ENCODE results near the gene CXCL1. TPM values are rescaled to one million over a fixed set of nuclear protein-coding genes. Genes with fewer than 3 reads are reported as not detected.
A peak's percentile ranks its signal among the peaks of the same experiment; 100 is the strongest.

CXCL1 gene
- total RNA-seq, 1 donor from 2014 or later, result 7.0 TPM

DNA sequence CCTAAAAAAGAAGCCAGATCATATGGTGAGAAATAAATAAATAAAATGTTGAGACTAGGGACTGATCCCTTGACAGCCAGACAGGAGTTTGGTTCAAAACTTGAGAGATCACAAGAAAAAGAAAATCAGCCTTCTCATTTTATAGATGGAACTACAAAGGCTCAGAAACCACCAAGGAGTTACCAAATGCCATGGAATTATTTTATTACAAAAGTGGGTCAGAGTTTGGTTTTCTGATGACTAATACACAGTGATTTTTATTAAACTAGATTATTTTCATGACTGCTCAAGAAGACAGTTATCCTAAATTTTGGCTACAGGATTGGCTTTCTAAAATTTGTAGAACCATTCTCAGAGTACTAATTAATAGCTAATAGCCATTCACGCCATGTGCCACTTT lies 6.2 kb downstream of the CXCL1 start:
- no peak overlapping the region for H3K27ac ChIP-seq
- DNase-seq (no peak), ATAC-seq (no peak)
- no peaks in the 10 kb centered on the region for H3K4me1 ChIP-seq
- H3K9me3 ChIP-seq, result no peaks in the 10 kb centered on the region
- no peak overlapping the region for H3K4me3 ChIP-seq
- TF ChIP-seq, protein P1, sequence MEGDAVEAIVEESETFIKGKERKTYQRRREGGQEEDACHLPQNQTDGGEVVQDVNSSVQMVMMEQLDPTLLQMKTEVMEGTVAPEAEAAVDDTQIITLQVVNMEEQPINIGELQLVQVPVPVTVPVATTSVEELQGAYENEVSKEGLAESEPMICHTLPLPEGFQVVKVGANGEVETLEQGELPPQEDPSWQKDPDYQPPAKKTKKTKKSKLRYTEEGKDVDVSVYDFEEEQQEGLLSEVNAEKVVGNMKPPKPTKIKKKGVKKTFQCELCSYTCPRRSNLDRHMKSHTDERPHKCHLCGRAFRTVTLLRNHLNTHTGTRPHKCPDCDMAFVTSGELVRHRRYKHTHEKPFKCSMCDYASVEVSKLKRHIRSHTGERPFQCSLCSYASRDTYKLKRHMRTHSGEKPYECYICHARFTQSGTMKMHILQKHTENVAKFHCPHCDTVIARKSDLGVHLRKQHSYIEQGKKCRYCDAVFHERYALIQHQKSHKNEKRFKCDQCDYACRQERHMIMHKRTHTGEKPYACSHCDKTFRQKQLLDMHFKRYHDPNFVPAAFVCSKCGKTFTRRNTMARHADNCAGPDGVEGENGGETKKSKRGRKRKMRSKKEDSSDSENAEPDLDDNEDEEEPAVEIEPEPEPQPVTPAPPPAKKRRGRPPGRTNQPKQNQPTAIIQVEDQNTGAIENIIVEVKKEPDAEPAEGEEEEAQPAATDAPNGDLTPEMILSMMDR (IDR thresholded peaks at IDR 0.05), result no peak
- no peaks in the 10 kb centered on the region for H3K27me3 ChIP-seq (ENCODE audit: low read depth)
- H3K36me3 ChIP-seq, result no peaks in the 10 kb centered on the region
- intact Hi-C loops (cut with DNase I), result no loop called here

DNA sequence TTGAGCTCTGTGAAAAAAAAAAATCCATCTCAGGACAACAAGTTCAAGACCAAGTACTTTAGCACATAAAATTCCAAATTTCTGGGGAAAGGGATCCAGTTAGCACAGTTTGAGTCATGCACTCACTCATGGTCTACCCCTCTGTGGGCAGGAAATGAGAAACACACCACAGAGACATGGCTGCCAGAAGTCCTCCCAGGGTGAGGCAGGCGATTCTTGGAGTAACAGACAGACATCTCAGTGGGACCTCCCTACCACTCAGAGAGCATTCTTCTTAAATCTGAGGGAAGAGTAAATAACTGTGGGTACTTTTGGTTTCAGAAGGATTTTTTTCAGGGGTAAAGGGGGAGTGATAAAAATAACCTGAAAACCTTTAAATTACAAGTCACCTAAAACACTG lies 14.1 kb downstream of the CXCL1 start:
- Histone ChIP-seq H3K9me3 (no peaks in the 10 kb centered on the region), H3K36me3 (no peaks in the 10 kb centered on the region), H3K27me3 (ENCODE audit: low read depth) (no peaks in the 10 kb centered on the region), H3K4me1 (no peaks in the 10 kb centered on the region), H3K27ac (no peak overlapping the region), H3K4me3 (no peak overlapping the region)
- DNase-seq (no peak), ATAC-seq (no peak)
- intact Hi-C loops (cut with DNase I), result no loop called here
- TF ChIP-seq, protein P1 (IDR thresholded peaks at IDR 0.05), result no peak

DNA sequence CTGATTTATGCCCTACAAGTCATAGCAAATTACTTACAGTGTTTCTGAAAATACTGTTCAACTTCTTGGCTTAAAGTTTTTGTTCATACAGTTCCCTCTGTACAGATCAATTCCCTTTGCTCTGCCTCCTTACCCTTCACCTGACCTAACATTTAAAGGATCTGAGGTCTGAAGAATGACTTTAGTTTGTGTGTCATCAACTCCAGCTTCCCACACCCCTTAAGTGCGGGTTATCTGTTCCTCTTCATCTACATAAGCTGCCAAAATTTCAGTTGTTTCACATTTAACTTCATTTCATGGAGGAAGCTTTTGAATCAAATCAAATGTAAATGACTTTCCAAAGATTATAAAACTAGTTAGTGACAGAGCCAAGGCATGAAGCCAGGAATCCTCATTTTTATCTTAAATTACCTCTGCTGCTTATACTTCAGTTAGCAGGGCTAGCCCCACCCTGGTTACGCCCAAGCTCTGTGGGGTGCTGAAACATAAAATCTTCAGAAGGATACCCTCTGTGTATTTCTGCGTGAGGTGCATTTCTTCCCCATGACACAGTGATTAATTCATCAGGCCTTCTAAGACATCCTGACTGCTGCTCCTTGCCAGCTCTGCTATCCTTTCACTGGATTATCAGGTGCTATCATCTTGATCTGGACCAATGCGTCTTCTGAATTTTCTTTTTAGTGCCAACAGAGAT lies 16.5 kb downstream of the CXCL1 start:
- H3K27me3 ChIP-seq (ENCODE audit: low read depth), result no peaks in the 10 kb centered on the region
- DNase-seq, result no peak
- no peaks in the 10 kb centered on the region for H3K36me3 ChIP-seq
- H3K9me3 ChIP-seq, result no peaks in the 10 kb centered on the region
- H3K4me1 ChIP-seq, result no peaks in the 10 kb centered on the region
- no peak overlapping the region for H3K4me3 ChIP-seq
- intact Hi-C loops (cut with DNase I), result no loop called here
- no peak overlapping the region for H3K27ac ChIP-seq
- TF ChIP-seq, protein P1 (IDR thresholded peaks at IDR 0.05), result no peak
- no peak for ATAC-seq

DNA sequence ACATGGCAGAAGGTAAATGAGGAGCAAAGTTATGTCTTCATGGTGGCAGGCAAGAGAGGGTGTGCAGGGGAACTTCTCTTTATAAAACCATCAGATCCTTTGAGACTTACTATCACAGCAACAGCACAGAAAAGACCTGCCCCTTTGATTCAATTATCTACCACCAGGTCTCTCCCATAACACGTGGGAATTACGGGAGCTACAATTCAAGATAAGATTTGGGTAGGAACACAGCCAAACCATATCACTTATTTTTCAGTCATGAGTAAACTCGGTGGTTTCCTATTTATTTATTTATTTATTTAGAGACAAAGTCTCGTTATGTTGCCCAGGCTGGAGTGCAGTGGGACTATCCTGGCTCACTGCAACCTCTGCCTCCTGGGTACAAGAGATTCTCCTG lies 22.1 kb downstream of the CXCL1 start:
- Histone ChIP-seq H3K36me3 (no peaks in the 10 kb centered on the region), H3K9me3 (no peaks in the 10 kb centered on the region), H3K4me3 (no peak overlapping the region), H3K27me3 (ENCODE audit: low read depth) (no peaks in the 10 kb centered on the region), H3K27ac (no peak overlapping the region), H3K4me1 (peaks cover 23% of the 10 kb centered on the region)
- DNase-seq, result no peak
- TF ChIP-seq, protein P1 (IDR thresholded peaks at IDR 0.05), result no peak
- no peak for ATAC-seq
- intact Hi-C loops (cut with DNase I), result no loop called here

DNA sequence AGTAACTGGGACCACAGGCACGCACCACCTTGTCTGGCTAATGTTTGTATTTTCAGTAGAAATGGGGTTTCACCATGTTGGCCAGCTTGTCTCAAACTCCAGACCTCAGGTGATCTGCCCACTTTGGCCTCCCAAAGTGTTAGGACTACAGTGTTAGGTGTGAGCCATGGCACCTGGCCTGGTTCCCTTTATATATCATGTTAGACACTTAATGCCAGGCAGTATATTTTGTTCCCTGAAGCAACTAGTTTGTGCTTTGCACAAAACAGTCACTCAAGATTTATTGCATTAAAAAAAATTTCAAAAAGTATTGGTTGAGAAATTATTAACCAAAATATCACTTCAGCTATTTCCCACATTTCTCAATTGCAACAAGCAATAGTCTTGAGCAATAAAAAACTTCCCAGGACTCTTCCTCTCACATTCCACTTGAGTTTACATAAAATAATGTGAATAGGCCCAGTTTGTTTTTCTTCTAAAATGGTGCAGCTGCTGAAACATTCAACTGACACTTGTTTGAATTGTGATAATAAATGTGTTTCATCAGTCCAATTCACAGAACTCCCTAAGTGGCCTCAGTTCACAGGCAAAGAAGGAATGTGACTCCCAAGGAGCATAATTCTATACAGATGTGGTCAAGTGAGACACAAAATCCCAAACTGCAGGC lies 22.7 kb downstream of the CXCL1 start:
- TF ChIP-seq, protein P1 (IDR thresholded peaks at IDR 0.05), result no peak
- DNase-seq (no peak), ATAC-seq (peak; percentile 39 to 76)
- no peaks in the 10 kb centered on the region for H3K9me3 ChIP-seq
- H3K4me1 ChIP-seq, result peaks cover 23% of the 10 kb centered on the region
- H3K27ac ChIP-seq, result no peak overlapping the region
- intact Hi-C loops (cut with DNase I), result no loop called here
- no peaks in the 10 kb centered on the region for H3K36me3 ChIP-seq
- no peak overlapping the region for H3K4me3 ChIP-seq
- no peaks in the 10 kb centered on the region for H3K27me3 ChIP-seq (ENCODE audit: low read depth)
